ENCODE results near the gene F10.

DNA sequence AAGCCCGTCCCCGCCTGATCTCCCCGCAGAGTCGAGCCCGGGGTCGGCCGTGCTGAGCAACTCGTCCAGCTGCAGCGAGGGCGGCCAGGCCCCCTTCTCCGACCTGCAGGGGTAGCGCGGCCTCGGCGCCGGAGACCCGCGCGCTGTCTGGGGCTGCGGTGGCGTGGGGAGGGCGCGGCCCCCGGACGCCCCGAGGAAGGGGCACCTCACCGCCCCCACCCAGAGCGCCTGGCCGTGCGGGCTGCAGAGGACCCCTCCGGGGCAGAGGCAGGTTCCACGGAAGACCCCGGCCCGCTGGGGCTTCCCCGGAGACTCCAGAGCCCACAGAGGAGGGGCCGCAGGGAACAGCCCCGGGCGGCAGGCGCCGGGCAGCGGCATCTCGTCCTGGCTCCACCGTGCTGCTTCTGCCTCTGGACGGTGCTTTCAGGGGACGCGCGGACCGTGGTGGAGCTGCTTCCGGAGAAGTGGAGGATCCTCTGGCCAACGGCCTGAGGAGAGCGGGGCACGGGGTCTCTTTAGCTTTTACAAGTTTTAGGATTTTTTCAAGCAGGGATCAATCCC is 25.8 kb upstream of the F10 start:
- TF ChIP-seq, protein P1, sequence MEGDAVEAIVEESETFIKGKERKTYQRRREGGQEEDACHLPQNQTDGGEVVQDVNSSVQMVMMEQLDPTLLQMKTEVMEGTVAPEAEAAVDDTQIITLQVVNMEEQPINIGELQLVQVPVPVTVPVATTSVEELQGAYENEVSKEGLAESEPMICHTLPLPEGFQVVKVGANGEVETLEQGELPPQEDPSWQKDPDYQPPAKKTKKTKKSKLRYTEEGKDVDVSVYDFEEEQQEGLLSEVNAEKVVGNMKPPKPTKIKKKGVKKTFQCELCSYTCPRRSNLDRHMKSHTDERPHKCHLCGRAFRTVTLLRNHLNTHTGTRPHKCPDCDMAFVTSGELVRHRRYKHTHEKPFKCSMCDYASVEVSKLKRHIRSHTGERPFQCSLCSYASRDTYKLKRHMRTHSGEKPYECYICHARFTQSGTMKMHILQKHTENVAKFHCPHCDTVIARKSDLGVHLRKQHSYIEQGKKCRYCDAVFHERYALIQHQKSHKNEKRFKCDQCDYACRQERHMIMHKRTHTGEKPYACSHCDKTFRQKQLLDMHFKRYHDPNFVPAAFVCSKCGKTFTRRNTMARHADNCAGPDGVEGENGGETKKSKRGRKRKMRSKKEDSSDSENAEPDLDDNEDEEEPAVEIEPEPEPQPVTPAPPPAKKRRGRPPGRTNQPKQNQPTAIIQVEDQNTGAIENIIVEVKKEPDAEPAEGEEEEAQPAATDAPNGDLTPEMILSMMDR (IDR thresholded peaks at IDR 0.05 in 8 of 11, conservative IDR thresholded peaks at IDR 0.05 in 3 of 11), result no peak
- no peak for TF ChIP-seq POLR2A (IDR thresholded peaks at IDR 0.05)
